ENCODE measurements around the gene ABCC2. TPM values are rescaled to one million over a fixed set of nuclear protein-coding genes. Genes with fewer than 3 reads are reported as not detected.

Gene ABCC2
- total and polyA plus RNA-seq, 2 experiments from 2014 or later, result 29.7 to 63.1 TPM

GRCh38 chr10:99781734-99782429 lies 558 bp upstream of the ABCC2 start:
- DNase-seq (ENCODE audit: low spot score), result no peak
- peaks cover 47% of the 10 kb centered on the region for H3K4me1 ChIP-seq (ENCODE audit: insufficient read depth)
- H3K4me3 ChIP-seq, result no peak overlapping the region
- peak overlapping the region; percentile 98 for H3K27ac ChIP-seq
- no peaks in the 10 kb centered on the region for H3K27me3 ChIP-seq
- H3K36me3 ChIP-seq (replicated peaks; ENCODE audit: insufficient read depth, low read depth), result no peaks in the 10 kb centered on the region
- H2AFZ ChIP-seq, result no peak overlapping the region
- WGBS (ENCODE audit: low lambda C conversion rate, missing lambda C conversion rate), result 96% methylated on average over 5 of the region's 5 CpGs
- H4K20me1 ChIP-seq (ENCODE audit: insufficient read depth, poor library complexity, severe bottlenecking), result no peaks in the 10 kb centered on the region
- H3K79me2 ChIP-seq, result peaks cover 25% of the 10 kb centered on the region
- H3K9me3 ChIP-seq (ENCODE audit: low read depth), result no peaks in the 10 kb centered on the region
- peak overlapping the region; percentile 59 for H3K4me2 ChIP-seq
- no peak for TF ChIP-seq EZH2phosphoT487 (IDR thresholded peaks at IDR 0.05; ENCODE audit: low read depth, severe bottlenecking, unreplicated experiment)
- TF ChIP-seq CTCF (IDR thresholded peaks at IDR 0.05; ENCODE audit: poor library complexity), result no peak
- no peak for TF ChIP-seq EZH2 (IDR thresholded peaks at IDR 0.05; ENCODE audit: borderline replicate concordance)
- H3K9me2 ChIP-seq (replicated peaks; ENCODE audit: insufficient read depth), result no peaks in the 10 kb centered on the region

GRCh38 chr10:99784016-99784726 lies 1.7 kb downstream of the ABCC2 start:
- H3K9me2 ChIP-seq (replicated peaks; ENCODE audit: insufficient read depth), result no peaks in the 10 kb centered on the region
- DNase-seq (ENCODE audit: low spot score), result peak; percentile 33
- H2AFZ ChIP-seq, result no peak overlapping the region
- peaks cover 27% of the 10 kb centered on the region for H3K4me1 ChIP-seq (ENCODE audit: insufficient read depth)
- peak overlapping the region; percentile 18 for H3K4me3 ChIP-seq
- WGBS (ENCODE audit: low lambda C conversion rate, missing lambda C conversion rate), result 75% methylated on average over 7 of the region's 7 CpGs
- TF ChIP-seq EZH2phosphoT487 (IDR thresholded peaks at IDR 0.05; ENCODE audit: low read depth, severe bottlenecking, unreplicated experiment) (no peak), CTCF (IDR thresholded peaks at IDR 0.05; ENCODE audit: poor library complexity) (no peak), EZH2 (IDR thresholded peaks at IDR 0.05; ENCODE audit: borderline replicate concordance) (no peak)
- H4K20me1 ChIP-seq (ENCODE audit: insufficient read depth, poor library complexity, severe bottlenecking), result no peaks in the 10 kb centered on the region
- no peaks in the 10 kb centered on the region for H3K36me3 ChIP-seq (replicated peaks; ENCODE audit: insufficient read depth, low read depth)
- peak overlapping the region; percentile 98 for H3K27ac ChIP-seq
- H3K9me3 ChIP-seq (ENCODE audit: low read depth), result no peaks in the 10 kb centered on the region
- peaks cover 28% of the 10 kb centered on the region for H3K79me2 ChIP-seq
- H3K4me2 ChIP-seq, result peak overlapping the region; percentile 59
- H3K27me3 ChIP-seq, result no peaks in the 10 kb centered on the region

GRCh38 chr10:99784727-99785441 lies 2.4 kb downstream of the ABCC2 start:
- H3K27me3 ChIP-seq, result no peaks in the 10 kb centered on the region
- peaks cover 23% of the 10 kb centered on the region for H3K4me1 ChIP-seq (ENCODE audit: insufficient read depth)
- WGBS (ENCODE audit: low lambda C conversion rate, missing lambda C conversion rate), result 81% methylated on average over 6 of the region's 6 CpGs
- H3K79me2 ChIP-seq, result peaks cover 28% of the 10 kb centered on the region
- no peak overlapping the region for H2AFZ ChIP-seq
- H3K4me3 ChIP-seq, result no peak overlapping the region
- H4K20me1 ChIP-seq (ENCODE audit: insufficient read depth, poor library complexity, severe bottlenecking), result no peaks in the 10 kb centered on the region
- no peaks in the 10 kb centered on the region for H3K9me2 ChIP-seq (replicated peaks; ENCODE audit: insufficient read depth)
- no peaks in the 10 kb centered on the region for H3K9me3 ChIP-seq (ENCODE audit: low read depth)
- H3K4me2 ChIP-seq, result peak overlapping the region; percentile 59
- H3K27ac ChIP-seq, result peak overlapping the region; percentile 98
- H3K36me3 ChIP-seq (replicated peaks; ENCODE audit: insufficient read depth, low read depth), result no peaks in the 10 kb centered on the region
- TF ChIP-seq CTCF (IDR thresholded peaks at IDR 0.05; ENCODE audit: poor library complexity) (no peak), EZH2 (IDR thresholded peaks at IDR 0.05; ENCODE audit: borderline replicate concordance) (no peak), EZH2phosphoT487 (IDR thresholded peaks at IDR 0.05; ENCODE audit: low read depth, severe bottlenecking, unreplicated experiment) (no peak)
- DNase-seq (ENCODE audit: low spot score), result no peak
